ENCODE measurements around the gene IFTAP.

GRCh38 chr11:36567694-36568093 is 26.6 kb upstream of the IFTAP start, which contains the start of gene RAG1:
- TF ChIP-seq, protein P1, sequence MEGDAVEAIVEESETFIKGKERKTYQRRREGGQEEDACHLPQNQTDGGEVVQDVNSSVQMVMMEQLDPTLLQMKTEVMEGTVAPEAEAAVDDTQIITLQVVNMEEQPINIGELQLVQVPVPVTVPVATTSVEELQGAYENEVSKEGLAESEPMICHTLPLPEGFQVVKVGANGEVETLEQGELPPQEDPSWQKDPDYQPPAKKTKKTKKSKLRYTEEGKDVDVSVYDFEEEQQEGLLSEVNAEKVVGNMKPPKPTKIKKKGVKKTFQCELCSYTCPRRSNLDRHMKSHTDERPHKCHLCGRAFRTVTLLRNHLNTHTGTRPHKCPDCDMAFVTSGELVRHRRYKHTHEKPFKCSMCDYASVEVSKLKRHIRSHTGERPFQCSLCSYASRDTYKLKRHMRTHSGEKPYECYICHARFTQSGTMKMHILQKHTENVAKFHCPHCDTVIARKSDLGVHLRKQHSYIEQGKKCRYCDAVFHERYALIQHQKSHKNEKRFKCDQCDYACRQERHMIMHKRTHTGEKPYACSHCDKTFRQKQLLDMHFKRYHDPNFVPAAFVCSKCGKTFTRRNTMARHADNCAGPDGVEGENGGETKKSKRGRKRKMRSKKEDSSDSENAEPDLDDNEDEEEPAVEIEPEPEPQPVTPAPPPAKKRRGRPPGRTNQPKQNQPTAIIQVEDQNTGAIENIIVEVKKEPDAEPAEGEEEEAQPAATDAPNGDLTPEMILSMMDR (IDR thresholded peaks at IDR 0.05; ENCODE audit: insufficient read depth, low read depth, low read length), result no peak
- TF ChIP-seq EZH2 (IDR thresholded peaks at IDR 0.05; ENCODE audit: insufficient read depth, low read length), result no peak

All from astrocyte (in vitro differentiated cells and primary cell).